HCT116 (cell line): Measurements from ENCODE around the gene IQCH. TPM values are rescaled to one million over a fixed set of nuclear protein-coding genes. Genes with fewer than 3 reads are reported as not detected.

Source experiments
- ATAC-seq: fragments of 200-7000 bp; cut with Tn5 transposase; 2 replicates; pipeline ENCODE4 v1.9.1; 2020; ENCODE audit warnings: mild to moderate bottlenecking, moderate library complexity
- BruUV-seq: library from RNA; stranded (reverse); fragments of 400-500 nt; replicated peaks from 2 replicates; lab custom pipeline; 2021; lab: Mats Ljungman, UMichigan
- CTCF ChIA-PET: fragments of 300-600 bp; sonication (Branson Sonifier 250); formaldehyde crosslinking; loops from one replicate; lab custom pipeline; 2021; ENCODE audit warnings: antibody characterized with exemption; lab: Charles Lee
- POLR2A ChIA-PET: fragments of 300-600, 350-600 bp; sonication (Branson Sonifier 250); formaldehyde crosslinking; loops from one replicate; lab custom pipeline; 2021; ENCODE audit warnings: antibody characterized with exemption; lab: Charles Lee
- RAD21 ChIA-PET, 2 experiments: fragments of 300-600 bp; sonication (Branson Sonifier 250); formaldehyde crosslinking; loops; one replicate each; lab custom pipeline; 2023; ENCODE audit warnings: low total read pairs in 2 of 2; ENCODE audit not compliant: uncharacterized antibody in 2 of 2, unreplicated experiment in 2 of 2, low non-redundant PET in 1 of 2; lab: Charles Lee
- DNase-seq: peaks from one replicate; pipeline ENCODE4 v3.0.0-alpha.2; 2010; ENCODE audit warnings: low read depth, low spot score
- H2AFZ ChIP-seq: fragments of 200-600 bp; shearing (Covaris generic), sonication (generic); 2 replicates; pipeline ENCODE4 v1.6.1; 2017; ENCODE audit warnings: low read depth, mixed run types, mixed read lengths, antibody characterized with exemption, low read length; ENCODE audit not compliant: poor library complexity, severe bottlenecking
- H3K27ac ChIP-seq: 2 replicates; pipeline ENCODE4 v1.5.1; 2012; ENCODE audit warnings: low read depth, low read length
- H3K27me3 ChIP-seq: fragments of 200-600 bp; sonication (generic); 2 replicates; pipeline ENCODE4 v1.6.1; 2016; ENCODE audit warnings: mixed run types, low read length, mixed read lengths; ENCODE audit not compliant: insufficient read depth
- H3K36me3 ChIP-seq, 2 experiments: fragments of 200-500 bp in 1 of 2; fragments of 200-600 bp in 1 of 2; sonication (Bioruptor generic) in 1 of 2; sonication (generic) in 1 of 2; 2 replicates each; pipeline versions ENCODE4 v1.5.1 to v1.6.1; 2014 to 2016; ENCODE audit warnings: low read length in 2 of 2, inconsistent platforms in 1 of 2, mixed read lengths in 1 of 2, mixed run types in 1 of 2; ENCODE audit not compliant: insufficient read depth in 2 of 2, control insufficient read depth in 1 of 2
- H3K4me1 ChIP-seq, 2 experiments: fragments of 200-600 bp in 1 of 2; sonication (generic) in 1 of 2; 2 replicates each; pipeline versions ENCODE4 v1.5.1 to v1.6.1; 2012 to 2017; ENCODE audit warnings: low read length in 2 of 2, inconsistent platforms in 1 of 2, mild to moderate bottlenecking in 1 of 2, mixed read lengths in 1 of 2, mixed run types in 1 of 2, moderate library complexity in 1 of 2; ENCODE audit not compliant: insufficient read depth in 2 of 2, control insufficient read depth in 1 of 2
- H3K4me2 ChIP-seq: fragments of 200-600 bp; sonication (generic); 2 replicates; pipeline ENCODE4 v1.6.1; 2017; ENCODE audit warnings: mixed run types, low read length, mixed read lengths
- H3K4me3 ChIP-seq, 2 experiments: fragments of 200-600 bp in 1 of 2; sonication (generic) in 1 of 2; replicated peaks in 1 of 2; 2 replicates each; pipeline ENCODE4 v1.5.1; 2011 to 2016; ENCODE audit warnings: low read length in 2 of 2, control low read depth in 1 of 2, low read depth in 1 of 2, mild to moderate bottlenecking in 1 of 2, mixed read lengths in 1 of 2, mixed run types in 1 of 2
- H3K79me2 ChIP-seq: fragments of 200-600 bp; sonication (generic); 2 replicates; pipeline ENCODE4 v1.6.1; 2017; ENCODE audit warnings: mild to moderate bottlenecking, mixed run types, low read length, moderate library complexity, mixed read lengths; ENCODE audit not compliant: insufficient read depth
- H3K9ac ChIP-seq: fragments of 200-600 bp; sonication (generic); 2 replicates; pipeline ENCODE4 v1.6.1; 2016; ENCODE audit warnings: low read length, mixed read lengths
- H3K9me2 ChIP-seq: fragments of 200-600 bp; sonication (generic), shearing (Covaris generic); 2 replicates; pipeline ENCODE4 v1.6.1; 2017; ENCODE audit warnings: mixed run types, mild to moderate bottlenecking, moderate library complexity; ENCODE audit not compliant: insufficient read depth
- H3K9me3 ChIP-seq, 2 experiments: fragments of 200-500 bp in 1 of 2; fragments of 200-600 bp in 1 of 2; sonication (Bioruptor generic) in 1 of 2; sonication (generic) in 1 of 2; 2 replicates each; pipeline ENCODE4 v1.6.1; 2014 to 2017; ENCODE audit warnings: low read length in 2 of 2, mixed read lengths in 2 of 2, inconsistent platforms in 1 of 2, low read depth in 1 of 2, mild to moderate bottlenecking in 1 of 2, mixed run types in 1 of 2, moderate library complexity in 1 of 2; ENCODE audit not compliant: control insufficient read depth in 1 of 2, insufficient read depth in 1 of 2
- H4K20me1 ChIP-seq: fragments of 200-600 bp; sonication (generic), shearing (Covaris generic); 2 replicates; pipeline ENCODE4 v1.6.1; 2017; ENCODE audit warnings: mixed run types, mild to moderate bottlenecking, moderate library complexity; ENCODE audit not compliant: insufficient read depth
- CBX3 ChIP-seq: IDR thresholded peaks from 2 replicates; pipeline ENCODE4 v1.6.1; 2012; ENCODE audit warnings: low read depth
- CEBPB ChIP-seq: IDR thresholded peaks from 2 replicates; pipeline ENCODE4 v1.6.1; 2012; ENCODE audit warnings: low read depth
- EGR1 ChIP-seq: IDR thresholded peaks from 2 replicates; pipeline ENCODE4 v1.6.1; 2012; ENCODE audit warnings: low read depth
- ELF1 ChIP-seq: IDR thresholded peaks from 2 replicates; pipeline ENCODE4 v1.6.1; 2012; ENCODE audit warnings: low read depth, borderline replicate concordance
- EZH2 ChIP-seq: fragments of 200-600 bp; sonication (generic); IDR thresholded peaks from 2 replicates; pipeline ENCODE4 v1.6.1; 2017; ENCODE audit warnings: antibody characterized with exemption, mixed run types
- FOSL1 ChIP-seq: IDR thresholded peaks from 2 replicates; pipeline ENCODE4 v1.6.1; 2012; ENCODE audit warnings: low read depth
- JUND ChIP-seq: IDR thresholded peaks from 2 replicates; pipeline ENCODE4 v1.6.1; 2012
- POLR2A ChIP-seq: IDR thresholded peaks from 2 replicates; pipeline ENCODE4 v1.7.0; 2011; ENCODE audit warnings: borderline replicate concordance; ENCODE audit not compliant: insufficient read depth, insufficient read length; ENCODE audit errors: extremely low read depth
- POLR2AphosphoS5 ChIP-seq: IDR thresholded peaks from 2 replicates; pipeline ENCODE4 v1.6.1; 2011; ENCODE audit warnings: mild to moderate bottlenecking, low read depth, low read length, moderate library complexity
- RAD21 ChIP-seq: IDR thresholded peaks from 2 replicates; pipeline ENCODE4 v1.6.1; 2012; ENCODE audit warnings: low read depth, mild to moderate bottlenecking
- SRF ChIP-seq: IDR thresholded peaks from 2 replicates; pipeline ENCODE4 v1.6.1; 2012; ENCODE audit warnings: low read depth
- TCF7L2 ChIP-seq: IDR thresholded peaks from 2 replicates; pipeline ENCODE4 v1.7.0; 2011; ENCODE audit warnings: borderline replicate concordance, inconsistent platforms; ENCODE audit not compliant: insufficient read depth, insufficient read length; ENCODE audit errors: extremely low read depth
- YY1 ChIP-seq: IDR thresholded peaks from 2 replicates; pipeline ENCODE4 v1.6.1; 2011; ENCODE audit warnings: low read length, low read depth, moderate library complexity, mild to moderate bottlenecking; ENCODE audit not compliant: insufficient replicate concordance; ENCODE audit errors: extremely low read depth
- ZFX ChIP-seq: fragments of 450-650 bp; IDR thresholded peaks from 2 replicates; pipeline ENCODE4 v1.6.1; 2017
- intact Hi-C: fragments of 100-400 bp; cut with micrococcal nuclease; formaldehyde crosslinking; loops from 2 replicates; pipeline ENCODE4 v1.10.0; 2022
- total RNA-seq: library from RNA; stranded (reverse); gene quantifications from one replicate; pipeline ENCODE4 v1.2.1, GENCODE V29; 2021; ENCODE audit not compliant: unreplicated experiment
- TF ChIP-seq, protein P1 (sequence below): IDR thresholded peaks from 2 replicates; pipeline ENCODE4 v1.6.1; 2012
- TF ChIP-seq, protein P2 (sequence below): IDR thresholded peaks from 2 replicates; pipeline ENCODE4 v1.6.1; 2012; ENCODE audit warnings: low read depth

The IQCH gene
- total RNA-seq, 1 experiment from 2014 or later: 4.6 TPM

DNA sequence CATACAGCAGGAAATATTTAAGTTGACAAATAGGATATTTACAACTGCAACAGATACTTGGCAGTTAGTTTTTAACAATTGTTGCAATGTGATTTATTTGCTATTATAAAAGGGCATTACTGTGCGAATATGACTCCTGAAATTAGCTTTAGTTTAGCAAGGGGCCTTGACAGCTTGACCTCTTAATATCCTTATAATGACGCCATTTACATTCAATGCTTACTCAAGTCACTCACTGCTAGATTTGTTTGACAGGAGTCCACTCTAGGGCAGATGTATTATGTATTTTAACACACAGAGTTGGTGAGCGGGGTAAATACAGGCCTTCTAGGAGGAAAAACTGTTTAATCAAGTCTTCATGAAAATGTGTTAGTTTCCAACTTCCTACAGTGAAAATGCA lies 208.3 kb downstream of the IQCH start:
- no peaks in the 10 kb centered on the region for H3K36me3 ChIP-seq
- H3K79me2 ChIP-seq: no peaks in the 10 kb centered on the region
- POLR2A ChIA-PET: interaction anchor here (0.7 kb wide), 1 partner anchor 58 kb away, joined by 3 read pairs; the partner anchor contains the start of gene C15orf61
- no peaks in the 10 kb centered on the region for H3K4me1 ChIP-seq
- no peak overlapping the region for H3K4me3 ChIP-seq
- no peak overlapping the region for H3K9ac ChIP-seq
- ATAC-seq: no peak
- RAD21 ChIA-PET: no interaction called here
- no TSS peak for BruUV-seq
- H4K20me1 ChIP-seq: no peaks in the 10 kb centered on the region
- intact Hi-C loops: no loop called here
- H3K4me2 ChIP-seq: no peak overlapping the region
- no peak overlapping the region for H3K27ac ChIP-seq
- no peaks in the 10 kb centered on the region for H3K9me3 ChIP-seq
- TF ChIP-seq RAD21 (no peak), POLR2A (no peak), JUND (no peak), EZH2 (no peak), YY1 (no peak), EGR1 (no peak), SRF (no peak), ZFX (no peak), FOSL1 (no peak), CEBPB (no peak), ELF1 (no peak), POLR2AphosphoS5 (no peak), CBX3 (no peak), TCF7L2 (no peak)
- TF ChIP-seq, protein P1, sequence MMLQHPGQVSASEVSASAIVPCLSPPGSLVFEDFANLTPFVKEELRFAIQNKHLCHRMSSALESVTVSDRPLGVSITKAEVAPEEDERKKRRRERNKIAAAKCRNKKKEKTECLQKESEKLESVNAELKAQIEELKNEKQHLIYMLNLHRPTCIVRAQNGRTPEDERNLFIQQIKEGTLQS: no peak
- TF ChIP-seq, protein P2, sequence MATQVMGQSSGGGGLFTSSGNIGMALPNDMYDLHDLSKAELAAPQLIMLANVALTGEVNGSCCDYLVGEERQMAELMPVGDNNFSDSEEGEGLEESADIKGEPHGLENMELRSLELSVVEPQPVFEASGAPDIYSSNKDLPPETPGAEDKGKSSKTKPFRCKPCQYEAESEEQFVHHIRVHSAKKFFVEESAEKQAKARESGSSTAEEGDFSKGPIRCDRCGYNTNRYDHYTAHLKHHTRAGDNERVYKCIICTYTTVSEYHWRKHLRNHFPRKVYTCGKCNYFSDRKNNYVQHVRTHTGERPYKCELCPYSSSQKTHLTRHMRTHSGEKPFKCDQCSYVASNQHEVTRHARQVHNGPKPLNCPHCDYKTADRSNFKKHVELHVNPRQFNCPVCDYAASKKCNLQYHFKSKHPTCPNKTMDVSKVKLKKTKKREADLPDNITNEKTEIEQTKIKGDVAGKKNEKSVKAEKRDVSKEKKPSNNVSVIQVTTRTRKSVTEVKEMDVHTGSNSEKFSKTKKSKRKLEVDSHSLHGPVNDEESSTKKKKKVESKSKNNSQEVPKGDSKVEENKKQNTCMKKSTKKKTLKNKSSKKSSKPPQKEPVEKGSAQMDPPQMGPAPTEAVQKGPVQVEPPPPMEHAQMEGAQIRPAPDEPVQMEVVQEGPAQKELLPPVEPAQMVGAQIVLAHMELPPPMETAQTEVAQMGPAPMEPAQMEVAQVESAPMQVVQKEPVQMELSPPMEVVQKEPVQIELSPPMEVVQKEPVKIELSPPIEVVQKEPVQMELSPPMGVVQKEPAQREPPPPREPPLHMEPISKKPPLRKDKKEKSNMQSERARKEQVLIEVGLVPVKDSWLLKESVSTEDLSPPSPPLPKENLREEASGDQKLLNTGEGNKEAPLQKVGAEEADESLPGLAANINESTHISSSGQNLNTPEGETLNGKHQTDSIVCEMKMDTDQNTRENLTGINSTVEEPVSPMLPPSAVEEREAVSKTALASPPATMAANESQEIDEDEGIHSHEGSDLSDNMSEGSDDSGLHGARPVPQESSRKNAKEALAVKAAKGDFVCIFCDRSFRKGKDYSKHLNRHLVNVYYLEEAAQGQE: no peak
- TF ChIP-seq, all 23 proteins: peak for 0
- Histone ChIP-seq H2AFZ (no peak overlapping the region), H3K9me2 (no peaks in the 10 kb centered on the region), H3K27me3 (no peaks in the 10 kb centered on the region)
- no peak for DNase-seq
- CTCF ChIA-PET: interaction anchor here (1.1 kb wide), 1 partner anchor 30 kb away, joined by 3 read pairs; no protein-coding TSS in a partner anchor
